GM19351 (cell line): ENCODE data around the gene MBOAT1.

Experiments used
- ATAC-seq: cut with Tn5 transposase; IDR thresholded peaks from one replicate; pipeline ENCODE4 v1.9.1; 2021; ENCODE audit warnings: mild to moderate bottlenecking, moderate library complexity; ENCODE audit not compliant: unreplicated experiment

MBOAT1 gene

DNA sequence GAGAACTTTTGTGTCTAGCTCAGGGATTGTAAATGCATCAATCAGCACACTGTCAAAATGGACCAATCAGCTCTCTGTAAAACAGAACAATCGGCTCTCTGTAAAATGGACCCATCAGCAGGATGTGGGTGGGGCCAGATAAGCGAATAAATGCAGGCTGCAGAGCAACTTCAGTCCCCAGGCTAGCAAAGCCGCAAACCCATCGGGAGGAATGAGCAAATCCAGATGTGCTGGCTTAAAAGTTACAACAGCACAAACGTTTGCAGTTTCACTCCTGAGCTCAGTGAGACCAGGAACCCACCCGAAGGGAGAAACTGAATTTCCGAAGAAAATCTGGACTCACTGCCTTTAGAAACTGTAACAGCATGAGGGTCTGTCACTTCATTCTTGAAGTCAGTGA, 21.9 kb upstream of the MBOAT1 start:
- ATAC-seq, result no peak

GRCh38 chr6:20233007-20233730, 20.9 kb upstream of the MBOAT1 start:
- ATAC-seq, result no peak

GRCh38 chr6:20232188-20232587, 19.9 kb upstream of the MBOAT1 start:
- ATAC-seq, result no peak

GRCh38 chr6:20230401-20231119, 18.3 kb upstream of the MBOAT1 start:
- ATAC-seq, result no peak

DNA sequence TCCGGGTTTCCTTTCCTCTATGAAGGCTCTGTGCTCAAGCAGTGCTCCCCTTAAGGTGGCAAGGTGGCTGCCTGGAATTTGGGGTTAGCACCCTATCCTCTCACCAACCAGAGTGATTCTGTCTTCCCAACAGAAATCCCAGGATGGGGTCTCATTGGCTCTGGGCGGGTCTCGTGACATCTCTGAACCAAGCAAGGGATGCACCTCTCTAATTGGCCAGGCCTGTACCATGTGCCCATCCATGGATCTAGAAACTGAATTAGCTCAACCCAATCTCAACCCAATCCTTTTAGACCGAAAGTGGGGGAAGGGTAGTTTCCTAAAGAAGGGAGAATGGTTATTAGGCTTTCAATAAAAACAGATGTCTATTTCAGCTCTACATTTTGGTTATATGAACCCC, 17.6 kb upstream of the MBOAT1 start:
- no peak for ATAC-seq

- ATAC-seq, result no peak
Observed at GRCh38 chr6:20227350-20227749, 15.1 kb upstream of the MBOAT1 start.

DNA sequence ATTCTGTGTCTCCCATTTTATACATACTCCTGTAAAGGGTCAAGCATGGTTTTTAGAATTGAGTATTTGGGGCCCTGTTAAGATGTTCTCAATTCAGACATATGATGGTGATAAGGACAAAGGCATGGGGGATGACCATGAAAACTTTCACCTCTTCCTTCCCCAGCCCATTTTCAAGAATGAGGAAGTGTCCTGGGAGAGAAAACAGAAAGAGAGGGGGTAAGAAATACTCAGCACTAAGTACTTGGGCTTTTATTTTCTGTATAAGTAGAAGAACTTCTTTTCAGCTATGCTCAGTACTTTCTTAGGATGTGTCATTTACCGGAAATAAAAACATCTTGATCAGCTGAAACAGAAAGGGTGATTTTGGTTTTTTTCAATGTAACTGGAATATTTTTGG, 10.9 kb upstream of the MBOAT1 start:
- ATAC-seq, result no peak

DNA sequence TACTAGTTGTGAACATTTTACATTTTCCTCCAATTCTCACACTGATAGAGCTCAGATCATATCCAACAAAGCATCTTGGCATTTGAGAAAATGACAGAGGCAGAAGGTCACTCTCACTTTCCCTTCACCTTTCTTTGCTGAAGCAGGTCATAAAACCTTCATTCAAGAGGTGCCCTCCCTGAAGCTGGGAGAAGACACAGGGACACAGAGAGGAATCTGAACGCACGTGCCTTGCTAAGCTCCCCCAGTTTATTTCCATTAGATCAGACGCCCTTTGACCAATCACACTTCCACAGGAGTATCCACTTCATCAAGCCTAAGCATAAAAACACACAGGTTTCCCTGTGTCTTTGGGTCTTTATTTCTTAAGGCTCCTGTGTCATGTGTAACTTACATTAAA, 9.2 kb upstream of the MBOAT1 start:
- ATAC-seq, result no peak

GRCh38 chr6:20220359-20220758, 8.1 kb upstream of the MBOAT1 start:
- ATAC-seq, result no peak

DNA sequence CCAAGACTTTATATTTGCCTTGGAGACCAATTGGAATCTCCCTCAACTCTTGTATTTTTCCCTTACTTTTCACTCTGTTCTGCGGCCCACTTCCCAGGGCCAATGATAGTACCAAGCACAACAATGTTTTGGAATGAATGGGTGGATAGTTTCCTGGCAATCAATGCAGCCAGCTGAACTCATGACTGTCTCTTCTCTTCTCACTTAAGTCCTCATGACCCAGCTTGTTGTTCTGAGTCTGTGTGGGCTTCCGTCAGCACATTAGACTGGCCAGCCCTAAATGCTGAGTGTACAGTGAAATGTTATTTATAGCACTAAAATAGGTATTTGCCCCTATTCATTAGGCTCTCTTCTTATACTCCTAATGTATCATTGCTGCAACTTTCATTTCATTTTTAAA, 5.6 kb upstream of the MBOAT1 start:
- ATAC-seq, result no peak

GRCh38 chr6:20217324-20217855, 5.1 kb upstream of the MBOAT1 start:
- no peak for ATAC-seq

DNA sequence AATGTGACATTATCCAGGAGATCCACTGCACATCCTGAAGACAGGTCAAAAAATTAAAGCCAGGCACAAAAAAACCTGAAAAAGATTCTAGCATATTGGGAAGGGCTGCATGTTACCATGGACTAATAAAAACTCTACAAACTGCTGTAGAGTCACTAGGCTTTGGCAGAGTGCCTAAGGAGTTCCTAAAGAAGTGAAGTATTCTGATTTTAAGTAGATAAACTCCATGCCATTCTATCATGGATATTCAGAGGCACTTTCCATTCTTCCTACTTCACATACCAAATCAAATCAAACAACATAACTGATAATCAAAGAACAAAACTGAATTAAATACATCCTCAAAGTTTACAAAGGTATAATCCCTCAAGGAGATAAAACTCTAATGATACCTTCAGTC, 3.0 kb upstream of the MBOAT1 start:
- no peak for ATAC-seq

GRCh38 chr6:20213271-20213798, 1.1 kb upstream of the MBOAT1 start:
- ATAC-seq, result no peak

DNA sequence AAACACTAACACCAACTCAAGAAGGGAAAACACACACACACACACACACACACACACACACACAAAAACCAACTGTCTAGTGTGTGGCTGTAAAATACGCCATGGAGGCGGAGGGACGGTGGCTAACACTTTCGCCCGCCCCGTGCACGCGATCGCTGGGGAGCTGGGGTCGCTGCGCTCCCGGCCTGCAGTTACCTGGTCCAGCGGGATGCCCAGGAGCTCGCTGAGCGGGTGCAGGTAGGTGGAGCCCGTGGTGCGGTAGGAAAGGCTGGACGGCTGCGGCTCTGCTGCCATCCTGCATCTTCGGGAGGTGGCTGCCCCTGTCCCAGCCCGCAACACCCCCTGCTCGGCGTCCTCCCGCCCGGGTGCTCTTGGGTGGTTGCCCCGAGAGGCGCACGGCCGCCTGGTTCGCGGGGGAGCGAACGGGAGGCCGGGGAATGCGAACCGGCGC, 303 bp downstream of the MBOAT1 start:
- peak; percentile 22 for ATAC-seq

DNA sequence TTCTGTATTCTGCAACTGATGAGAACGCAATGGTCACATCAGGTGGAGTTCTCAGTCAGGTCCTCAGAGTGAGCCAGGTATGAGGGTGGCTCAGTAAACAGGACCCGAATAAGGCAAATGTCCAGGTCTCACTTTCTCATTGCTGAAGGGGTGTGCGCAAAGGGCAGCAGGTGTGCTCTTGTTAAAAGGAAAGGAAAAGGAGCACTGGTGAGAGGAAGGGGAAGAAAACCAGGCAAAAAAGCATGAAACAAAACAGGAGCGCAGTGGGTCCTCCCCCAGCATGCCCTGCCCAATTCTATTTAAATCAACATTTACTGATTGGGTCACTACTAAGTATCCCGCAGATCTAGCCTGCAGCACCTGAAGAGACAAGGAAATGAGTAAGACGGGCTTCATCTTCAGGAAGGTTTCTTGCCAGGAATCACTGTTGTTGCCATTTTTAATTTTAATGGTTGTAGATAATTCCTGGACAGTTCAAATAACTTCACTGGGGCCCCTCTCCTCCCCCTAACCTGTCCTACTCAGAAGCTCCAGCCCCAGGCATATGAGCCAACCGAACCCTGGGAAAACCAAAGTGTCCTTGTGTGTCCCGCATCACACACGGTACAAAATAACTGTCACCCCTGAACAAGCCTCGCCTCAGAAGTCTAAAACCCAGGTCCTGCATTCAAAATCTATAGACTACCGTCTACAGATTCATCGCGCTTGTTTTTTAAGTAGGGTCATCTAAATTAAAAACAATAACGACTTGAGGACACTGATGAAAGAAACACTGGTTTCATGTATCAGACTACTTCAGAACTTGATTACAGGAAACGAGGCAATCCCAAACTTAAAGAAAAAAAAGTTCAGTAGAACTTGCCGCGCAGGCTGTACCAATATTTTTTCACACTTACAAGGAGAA, 980 bp downstream of the MBOAT1 start:
- ATAC-seq, result no peak

DNA sequence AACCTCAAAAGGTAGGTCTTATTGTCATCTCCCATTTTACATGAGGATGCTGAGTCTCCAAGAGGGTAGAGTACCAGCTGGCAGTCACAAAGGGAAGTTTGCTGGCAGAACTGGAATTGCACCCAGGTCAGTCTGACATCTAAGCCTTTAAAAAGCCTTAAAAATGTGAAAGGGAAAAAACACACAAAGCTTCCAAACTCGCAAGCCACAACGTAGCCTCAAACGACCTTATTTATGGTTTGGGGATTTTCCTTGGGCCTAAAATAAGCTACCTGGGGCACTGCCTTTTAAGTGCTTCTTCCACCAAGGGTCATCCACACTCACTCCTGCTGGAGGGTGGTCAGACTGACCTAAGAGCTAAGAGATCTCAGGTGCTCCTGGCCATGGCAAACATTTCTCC, 2.1 kb downstream of the MBOAT1 start:
- ATAC-seq, result no peak

DNA sequence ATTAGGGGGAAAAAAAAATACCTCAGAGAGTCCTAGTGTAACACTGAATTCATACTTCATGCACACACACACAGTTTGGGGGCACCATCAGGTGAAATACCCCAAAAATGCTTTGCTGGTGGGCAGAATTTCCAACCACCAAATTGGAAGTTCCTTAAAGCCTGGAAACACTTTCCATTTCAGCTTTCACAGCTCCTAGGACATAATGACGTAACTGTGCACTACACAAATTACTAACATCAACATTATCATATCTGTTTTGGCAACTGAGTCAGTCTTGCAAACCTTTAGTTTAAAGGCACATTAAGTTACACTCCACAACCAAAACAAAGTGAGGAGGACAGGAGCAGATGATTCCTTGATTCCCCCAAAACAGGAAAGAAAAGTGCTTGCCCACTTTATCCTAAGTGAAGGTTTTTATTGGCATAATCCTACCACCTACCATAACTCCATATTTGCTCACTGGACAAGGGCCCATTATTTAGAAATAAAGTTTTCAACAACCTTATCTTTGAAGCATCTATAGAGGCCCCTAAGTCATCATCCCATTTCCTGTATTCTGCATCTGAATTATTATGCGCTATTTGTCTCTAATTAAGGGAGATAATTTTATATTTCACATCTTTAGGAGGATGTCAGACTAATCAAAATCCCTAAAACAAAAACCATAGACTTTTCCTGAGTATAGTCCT, 3.4 kb downstream of the MBOAT1 start:
- ATAC-seq, result no peak

DNA sequence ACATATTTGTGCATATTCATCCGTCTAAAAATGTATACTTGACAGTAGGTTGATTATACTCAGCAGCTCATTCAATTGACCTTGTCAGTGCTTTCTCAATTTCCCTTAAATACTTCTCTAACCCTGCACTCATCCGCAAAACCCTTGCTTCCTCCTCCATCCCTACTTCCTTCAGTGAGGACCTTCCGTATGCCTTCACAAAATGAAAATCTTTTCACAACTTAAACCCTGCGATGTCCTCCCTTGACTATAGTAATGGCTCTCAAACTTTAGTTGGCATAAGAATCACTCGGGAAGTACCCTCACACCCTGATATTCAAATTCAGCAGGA, 5.2 kb downstream of the MBOAT1 start:
- ATAC-seq, result no peak

DNA sequence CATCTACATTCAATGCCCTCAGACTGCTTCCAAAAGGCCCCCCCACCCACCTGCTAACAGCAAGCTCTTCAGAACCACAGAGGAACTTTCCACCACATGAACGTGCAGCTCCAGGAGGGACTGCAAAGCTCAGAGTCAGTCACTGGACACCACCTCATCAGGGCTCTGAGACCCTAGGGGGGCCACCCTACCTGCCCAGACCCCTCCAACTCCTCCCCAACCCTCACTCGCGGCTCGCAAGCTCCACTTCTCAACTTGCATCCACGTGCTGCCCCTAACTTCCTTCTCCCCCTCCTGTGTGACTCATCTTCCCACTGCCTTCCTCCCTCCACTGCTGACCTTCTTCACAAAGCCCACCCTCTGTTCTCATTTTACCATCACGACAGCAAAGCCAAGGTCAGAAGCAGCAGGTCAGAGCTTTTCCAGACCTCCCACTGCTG, 6.5 kb downstream of the MBOAT1 start:
- ATAC-seq, result no peak

DNA sequence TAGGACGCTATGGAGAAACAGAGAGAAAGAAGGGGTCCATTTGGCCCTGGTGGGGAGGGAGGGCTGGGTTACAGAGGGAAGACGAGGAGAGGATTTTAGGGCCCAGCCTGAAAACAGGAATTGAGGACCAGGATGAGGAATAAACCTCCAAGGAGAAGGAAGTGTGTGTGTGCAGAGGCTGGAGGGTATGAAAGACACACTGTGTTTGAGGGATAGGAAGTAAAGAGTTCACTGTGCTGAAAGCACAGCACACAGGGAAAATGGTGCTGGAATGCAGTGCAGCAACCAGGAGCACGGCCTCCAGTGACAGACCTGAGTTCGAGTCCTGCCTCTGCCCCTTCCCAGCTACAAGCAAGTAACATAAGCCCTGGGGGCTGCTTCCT, 7.8 kb downstream of the MBOAT1 start:
- no peak for ATAC-seq
